Mucosa of descending colon (tissue), 3 donors: Measurements from ENCODE around the gene BRCA2. TPM values are rescaled to one million over a fixed set of nuclear protein-coding genes. Genes with fewer than 3 reads are reported as not detected.

Experiments used
- ATAC-seq: fragments of 200-7000 bp; cut with Tn5 transposase; one replicate; pipeline ENCODE4 v1.9.1; 2020; ENCODE audit warnings: mild to moderate bottlenecking, moderate library complexity
- DNase-seq, 3 donors: peaks; one replicate each; pipeline ENCODE4 v3.0.0-alpha.2; 2020
- H3K36me3 ChIP-seq: fragments of 200-600 bp; one replicate; pipeline ENCODE4 v1.8.0; 2021; ENCODE audit warnings: low read depth, mild to moderate bottlenecking
- H3K4me1 ChIP-seq: fragments of 200-600 bp; one replicate; pipeline ENCODE4 v1.8.0; 2021; ENCODE audit warnings: low read depth, mild to moderate bottlenecking
- H3K4me3 ChIP-seq: fragments of 200-600 bp; one replicate; pipeline ENCODE4 v1.8.0; 2021; ENCODE audit warnings: mild to moderate bottlenecking
- H3K9me3 ChIP-seq: fragments of 200-600 bp; one replicate; pipeline ENCODE4 v1.8.0; 2021; ENCODE audit warnings: mild to moderate bottlenecking
- intact Hi-C, 2 donors: fragments of 100-400 bp; cut with DNase I in 1 of 2; cut with micrococcal nuclease in 1 of 2; formaldehyde crosslinking; loops; one replicate each; pipeline versions ENCODE4 v1.11.0 to v1.11.1; 2022; cut with DNase I, micrococcal nuclease
- total RNA-seq, 3 donors: library from RNA; stranded (reverse); fragmentation: NEBNext Ultra II Directional in 2 of 3; extraction: Animal tissue kit (Norgen Biotek cat#: 25700) in 2 of 3; gene quantifications; one replicate each; pipeline versions ENCODE4 v1.2.1 to v1.2.4, GENCODE V29; 2021 to 2023
- TF ChIP-seq, protein P1 (sequence below): fragments of 200-600 bp; IDR thresholded peaks from one replicate; pipeline ENCODE4 v1.8.0; 2022; ENCODE audit warnings: antibody characterized with exemption, mild to moderate bottlenecking
- donor health status: DM: no; HTN: no; CAD: no; lungs with moderate emphysema.
- donor health status: DM: no; HTN: no; CAD: no.
- donor health status: DM: no; HTN: yes; CAD: no.

BRCA2 gene
- total RNA-seq, 3 donors from 2014 or later: 1.8 to 4.8 (median 2.5) TPM

DNA sequence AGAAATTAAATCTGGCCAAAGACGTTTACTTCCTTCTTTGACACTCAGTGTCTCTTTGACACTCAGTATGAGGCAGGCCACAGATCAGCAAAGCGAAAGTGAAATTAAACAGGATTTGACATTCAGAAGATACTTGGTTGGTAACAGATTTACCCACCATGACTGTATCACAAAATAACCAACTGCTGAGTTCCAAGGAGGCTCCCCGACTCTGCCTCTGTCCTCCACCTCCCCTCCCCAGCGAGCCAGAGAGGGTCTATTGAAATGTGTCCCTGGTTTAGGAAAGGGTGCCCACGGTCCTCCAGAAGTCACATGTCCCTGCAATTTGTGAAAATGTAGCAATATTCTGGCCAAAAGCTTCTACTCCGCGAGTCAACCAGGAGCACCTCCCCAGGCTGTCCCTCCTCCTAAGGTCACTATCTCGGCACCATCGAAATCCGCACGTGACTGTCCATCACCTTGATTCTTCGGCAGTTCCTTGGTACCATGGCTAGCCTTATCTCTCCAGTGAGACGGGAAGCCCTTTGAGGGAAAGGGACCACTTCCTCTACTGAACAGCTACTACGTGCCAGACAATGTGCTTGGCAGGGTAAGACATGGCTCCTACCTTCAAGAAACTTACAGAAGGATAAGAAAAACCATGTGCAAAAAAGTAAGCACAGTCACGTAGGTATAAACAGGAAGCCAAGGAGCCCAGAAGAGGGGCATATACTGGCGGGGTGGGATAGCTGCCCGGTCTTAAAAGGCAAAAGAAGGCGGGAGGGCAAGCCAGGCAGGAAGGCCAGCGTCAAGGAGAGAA is 111.1 kb downstream of the BRCA2 start:
- TF ChIP-seq, protein P1, sequence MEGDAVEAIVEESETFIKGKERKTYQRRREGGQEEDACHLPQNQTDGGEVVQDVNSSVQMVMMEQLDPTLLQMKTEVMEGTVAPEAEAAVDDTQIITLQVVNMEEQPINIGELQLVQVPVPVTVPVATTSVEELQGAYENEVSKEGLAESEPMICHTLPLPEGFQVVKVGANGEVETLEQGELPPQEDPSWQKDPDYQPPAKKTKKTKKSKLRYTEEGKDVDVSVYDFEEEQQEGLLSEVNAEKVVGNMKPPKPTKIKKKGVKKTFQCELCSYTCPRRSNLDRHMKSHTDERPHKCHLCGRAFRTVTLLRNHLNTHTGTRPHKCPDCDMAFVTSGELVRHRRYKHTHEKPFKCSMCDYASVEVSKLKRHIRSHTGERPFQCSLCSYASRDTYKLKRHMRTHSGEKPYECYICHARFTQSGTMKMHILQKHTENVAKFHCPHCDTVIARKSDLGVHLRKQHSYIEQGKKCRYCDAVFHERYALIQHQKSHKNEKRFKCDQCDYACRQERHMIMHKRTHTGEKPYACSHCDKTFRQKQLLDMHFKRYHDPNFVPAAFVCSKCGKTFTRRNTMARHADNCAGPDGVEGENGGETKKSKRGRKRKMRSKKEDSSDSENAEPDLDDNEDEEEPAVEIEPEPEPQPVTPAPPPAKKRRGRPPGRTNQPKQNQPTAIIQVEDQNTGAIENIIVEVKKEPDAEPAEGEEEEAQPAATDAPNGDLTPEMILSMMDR: no peak
- intact Hi-C loops: loop anchor here in 1 of 2 donors (10.0 kb wide), 1 partner anchor 112 kb away; the partner anchor contains the start of genes BRCA2 and ZAR1L
- Histone ChIP-seq H3K4me3 (peak overlapping the region; percentile 46), H3K4me1 (peaks cover 19% of the 10 kb centered on the region), H3K9me3 (no peaks in the 10 kb centered on the region), H3K36me3 (no peaks in the 10 kb centered on the region)
- ATAC-seq (peak; percentile 71), DNase-seq (peak in 2 of 3 donors; percentile 46 to 49)

DNA sequence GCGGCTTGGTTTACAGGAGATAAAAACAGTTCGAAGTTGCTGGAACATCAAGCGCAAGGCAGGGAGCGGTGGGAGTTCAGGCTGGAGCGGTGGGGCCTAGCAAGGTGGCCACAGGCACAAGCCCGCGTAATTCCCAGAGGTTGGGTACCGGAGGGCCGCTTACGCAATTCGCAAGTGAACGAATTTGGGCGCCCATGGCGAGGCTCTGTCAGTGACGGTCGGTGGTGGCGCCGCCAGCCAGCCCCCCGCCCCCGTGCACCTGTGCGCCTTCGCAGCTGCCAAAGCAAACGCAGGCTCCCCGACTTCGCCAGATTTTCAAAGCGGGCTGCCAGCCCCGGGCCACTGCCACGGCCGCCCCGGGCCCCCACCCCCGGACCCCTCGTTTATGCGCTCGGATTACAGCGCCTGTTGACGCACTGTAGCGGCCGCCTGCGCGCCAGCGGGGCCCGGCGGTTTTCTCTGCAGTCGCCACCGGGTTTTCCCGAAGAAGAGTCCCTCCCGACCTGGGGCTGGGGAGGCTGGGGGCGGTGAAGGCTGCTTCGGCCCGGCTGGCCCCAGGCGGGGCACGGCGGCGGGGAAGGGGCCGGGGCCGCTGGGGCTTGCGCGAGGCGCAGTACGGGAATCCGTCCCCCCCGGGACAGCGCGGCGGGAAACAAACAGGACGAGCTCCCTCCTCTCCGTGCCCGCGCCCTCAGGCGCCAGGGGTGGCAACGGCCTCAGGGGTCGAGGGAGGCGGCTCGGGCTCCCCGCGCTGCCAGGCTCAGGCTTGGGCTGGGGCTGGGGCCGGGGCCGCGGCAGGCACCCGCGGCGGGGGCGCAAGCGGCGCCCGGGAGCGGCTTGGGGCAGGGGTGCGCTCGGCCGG is 111.9 kb downstream of the BRCA2 start:
- Histone ChIP-seq H3K4me3 (peak overlapping the region; percentile 46), H3K36me3 (no peaks in the 10 kb centered on the region), H3K9me3 (no peaks in the 10 kb centered on the region), H3K4me1 (peaks cover 19% of the 10 kb centered on the region)
- intact Hi-C loops: loop anchor here in 1 of 2 donors (10.0 kb wide), 1 partner anchor 112 kb away; the partner anchor contains the start of genes BRCA2 and ZAR1L
- TF ChIP-seq, protein P1: no peak
- ATAC-seq: peak; percentile 49
- DNase-seq: peak; percentile 59 to 72 (median 69)

DNA sequence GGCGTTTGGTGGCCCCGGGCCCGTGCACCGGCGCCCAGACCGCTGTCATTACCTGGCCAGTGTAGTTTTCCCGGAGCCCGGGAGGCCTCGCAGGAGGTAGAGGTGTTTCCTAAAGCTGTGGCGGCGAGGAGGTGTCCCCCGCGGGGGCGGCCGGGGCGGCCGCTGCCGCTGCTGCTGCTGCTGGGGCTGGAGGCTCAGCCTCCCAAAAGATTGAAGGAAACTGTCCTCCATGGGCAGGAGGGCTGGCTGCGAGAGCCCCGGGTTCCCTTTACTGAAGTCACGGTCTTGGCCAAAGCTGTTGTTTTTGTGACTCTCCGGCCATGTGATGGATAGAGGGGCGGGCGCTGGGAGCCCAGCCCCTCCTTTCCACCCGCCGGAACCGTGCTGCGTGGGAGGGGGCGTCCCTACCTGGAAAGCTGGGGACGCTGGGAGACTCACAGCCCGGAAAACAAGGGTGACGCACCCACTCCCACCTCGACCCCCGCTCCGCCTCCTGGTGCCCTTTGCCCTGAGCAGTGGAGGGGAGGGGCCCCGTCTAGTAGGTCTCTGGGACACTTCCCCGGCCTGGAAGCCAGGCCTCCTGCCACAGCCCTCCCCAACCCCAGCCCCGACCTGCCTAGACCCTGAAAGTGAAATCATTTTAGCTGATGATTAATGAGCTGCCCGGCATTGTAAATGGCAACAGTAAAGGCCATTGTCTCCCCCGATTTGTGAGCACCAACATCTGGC is 112.7 kb downstream of the BRCA2 start, which contains the start of gene N4BP2L1:
Gene N4BP2L1 (minus strand): TSS at position 279 of the 729 bp plus-strand sequence. CDS start 48 bp downstream, at position 231.
- peak; percentile 68 for ATAC-seq

DNA sequence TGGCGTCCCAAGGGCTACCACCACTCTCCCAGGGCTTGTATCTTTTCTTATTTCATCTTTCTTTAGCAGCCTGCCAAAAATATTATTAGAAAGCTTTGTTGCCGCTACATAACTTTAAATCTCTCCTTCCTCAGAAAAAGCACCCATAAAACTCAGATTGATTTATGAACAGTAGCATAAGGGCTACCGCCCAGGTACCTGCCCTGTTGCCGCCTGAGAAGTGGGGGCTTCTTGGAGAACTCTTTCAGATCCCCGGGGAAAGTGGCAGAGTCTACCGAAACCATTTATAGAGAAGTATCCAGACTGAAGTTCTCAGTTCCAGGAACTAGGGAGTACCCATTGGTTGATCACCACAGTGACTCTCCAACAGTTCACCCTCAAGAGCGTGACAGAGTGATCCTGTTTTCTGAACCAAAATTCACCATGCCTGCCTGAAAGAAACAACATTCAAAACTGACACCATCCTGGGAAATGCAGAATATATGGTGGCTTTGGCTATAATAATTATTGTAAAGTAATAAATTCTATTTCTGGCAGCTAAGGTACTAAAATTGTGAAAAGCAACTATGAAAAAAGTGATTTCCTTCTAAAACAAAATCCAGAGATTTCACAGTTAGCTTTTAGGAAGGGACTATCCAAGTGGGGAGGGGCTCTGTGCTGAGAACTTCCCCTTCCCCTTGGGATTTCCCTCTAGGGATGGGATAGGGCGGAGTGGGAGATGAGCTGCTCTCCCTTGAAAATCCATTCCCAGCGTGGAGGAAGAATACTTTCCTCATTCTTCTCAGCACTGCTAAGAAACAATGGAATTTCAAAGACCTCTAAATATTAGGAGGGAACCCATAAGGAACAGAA is 113.5 kb downstream of the BRCA2 start:
- intact Hi-C loops: loop anchor here in 1 of 2 donors (10.0 kb wide), 1 partner anchor 114 kb away; the partner anchor contains the start of genes BRCA2 and ZAR1L
- peak in 1 of 3 donors; percentile 27 for DNase-seq
- H3K36me3 ChIP-seq: no peaks in the 10 kb centered on the region
- no peak for ATAC-seq
- peak overlapping the region; percentile 46 for H3K4me3 ChIP-seq
- TF ChIP-seq, protein P1: no peak
- H3K9me3 ChIP-seq: no peaks in the 10 kb centered on the region
- H3K4me1 ChIP-seq: peaks cover 19% of the 10 kb centered on the region

More for the DNA sequence above, 112.7 kb downstream of the BRCA2 start, which contains the start of gene N4BP2L1:
- Histone ChIP-seq H3K4me1 (peaks cover 19% of the 10 kb centered on the region), H3K4me3 (peak within 1 kb of the TSS; percentile 46), H3K36me3 (no peaks in the 10 kb centered on the region), H3K9me3 (no peaks in the 10 kb centered on the region)
- TF ChIP-seq, protein P1: no peak
- intact Hi-C loops: loop anchor here in 1 of 2 donors (10.0 kb wide), 1 partner anchor 113 kb away; the partner anchor contains the start of genes BRCA2 and ZAR1L
- peak; percentile 78 to 88 (median 84) for DNase-seq
